ENCODE data around the gene AMHR2.

Gene AMHR2

GRCh38 chr12:53472056-53472582, 48.5 kb downstream of the AMHR2 start:
- Histone ChIP-seq H4K20me1 (ENCODE audit: insufficient read depth, low read length) (peaks cover 80% of the 10 kb centered on the region), H3K4me3 (ENCODE audit: low read depth in 1 of 2, low read length in 2 of 2) (no peak overlapping the region), H2AFZ (ENCODE audit: low read depth, low read length) (no peak overlapping the region), H3K9ac (ENCODE audit: low read depth, low read length) (no peak overlapping the region), H3K4me2 (ENCODE audit: insufficient read depth, low read length) (no peak overlapping the region), H3K36me3 (ENCODE audit: insufficient read depth, low read length) (peaks cover 99% of the 10 kb centered on the region), H3K9me3 (ENCODE audit: insufficient read depth, low read length, severe bottlenecking) (no peaks in the 10 kb centered on the region), H3K27me3 (ENCODE audit: insufficient read depth, low read length, poor library complexity) (no peaks in the 10 kb centered on the region), H3K4me1 (ENCODE audit: insufficient read depth, low read length) (no peaks in the 10 kb centered on the region), H3K27ac (ENCODE audit: low read length) (no peak overlapping the region), H3K79me2 (ENCODE audit: insufficient read depth, low read length) (peaks cover 85% of the 10 kb centered on the region)
- ATAC-seq (ENCODE audit: insufficient read depth, low read depth) (0 out of 3 replicates have a peak, but pooled peaks have one; percentile 25), DNase-seq (no peak)
- no peak for TF ChIP-seq CTCF (IDR thresholded peaks at IDR 0.05; ENCODE audit: borderline replicate concordance, extremely low read depth, low read length, poor library complexity, severe bottlenecking)
- no peak for TF ChIP-seq EZH2 (IDR thresholded peaks at IDR 0.05; ENCODE audit: borderline replicate concordance, low read depth, low read length, severe bottlenecking)

- TF ChIP-seq CTCF (IDR thresholded peaks at IDR 0.05; ENCODE audit: borderline replicate concordance, extremely low read depth, low read length, poor library complexity, severe bottlenecking) (no peak), EZH2 (IDR thresholded peaks at IDR 0.05; ENCODE audit: borderline replicate concordance, low read depth, low read length, severe bottlenecking) (no peak)
- DNase-seq (no peak), ATAC-seq (ENCODE audit: insufficient read depth, low read depth) (no peak)
- Histone ChIP-seq H4K20me1 (ENCODE audit: insufficient read depth, low read length) (peaks cover 81% of the 10 kb centered on the region), H3K4me2 (ENCODE audit: insufficient read depth, low read length) (no peak overlapping the region), H3K9ac (ENCODE audit: low read depth, low read length) (no peak overlapping the region), H2AFZ (ENCODE audit: low read depth, low read length) (no peak overlapping the region), H3K27ac (ENCODE audit: low read length) (no peak overlapping the region), H3K27me3 (ENCODE audit: insufficient read depth, low read length, poor library complexity) (no peaks in the 10 kb centered on the region), H3K4me1 (ENCODE audit: insufficient read depth, low read length) (no peaks in the 10 kb centered on the region), H3K4me3 (ENCODE audit: low read depth in 1 of 2, low read length in 2 of 2) (no peak overlapping the region), H3K79me2 (ENCODE audit: insufficient read depth, low read length) (peaks cover 83% of the 10 kb centered on the region), H3K9me3 (ENCODE audit: insufficient read depth, low read length, severe bottlenecking) (no peaks in the 10 kb centered on the region), H3K36me3 (ENCODE audit: insufficient read depth, low read length) (peaks cover 98% of the 10 kb centered on the region)
These were observed 50.4 kb downstream of the AMHR2 start for GRCh38 chr12:53474077-53474476.

GRCh38 chr12:53474819-53475218, 51.2 kb downstream of the AMHR2 start:
- no peak for DNase-seq
- Histone ChIP-seq H4K20me1 (ENCODE audit: insufficient read depth, low read length) (peaks cover 84% of the 10 kb centered on the region), H3K4me1 (ENCODE audit: insufficient read depth, low read length) (no peaks in the 10 kb centered on the region), H3K9me3 (ENCODE audit: insufficient read depth, low read length, severe bottlenecking) (no peaks in the 10 kb centered on the region), H3K36me3 (ENCODE audit: insufficient read depth, low read length) (peaks cover 98% of the 10 kb centered on the region), H3K4me3 (ENCODE audit: low read depth in 1 of 2, low read length in 2 of 2) (no peak overlapping the region), H3K27me3 (ENCODE audit: insufficient read depth, low read length, poor library complexity) (no peaks in the 10 kb centered on the region), H3K9ac (ENCODE audit: low read depth, low read length) (no peak overlapping the region), H3K4me2 (ENCODE audit: insufficient read depth, low read length) (no peak overlapping the region), H3K79me2 (ENCODE audit: insufficient read depth, low read length) (peaks cover 83% of the 10 kb centered on the region), H2AFZ (ENCODE audit: low read depth, low read length) (no peak overlapping the region), H3K27ac (ENCODE audit: low read length) (no peak overlapping the region)
- TF ChIP-seq CTCF (IDR thresholded peaks at IDR 0.05; ENCODE audit: borderline replicate concordance, extremely low read depth, low read length, poor library complexity, severe bottlenecking) (no peak), EZH2 (IDR thresholded peaks at IDR 0.05; ENCODE audit: borderline replicate concordance, low read depth, low read length, severe bottlenecking) (no peak)
- no peak for ATAC-seq (ENCODE audit: insufficient read depth, low read depth)
